Measurements from ENCODE around the gene IL1RAPL1. TPM values are rescaled to one million over a fixed set of nuclear protein-coding genes. Genes with fewer than 3 reads are reported as not detected.

Gene IL1RAPL1
- total and polyA plus RNA-seq, 2 donors (not counting 3 experiments of a cell fraction or from before 2014, with no cell fraction given): 0.79 to 1.3 TPM

DNA sequence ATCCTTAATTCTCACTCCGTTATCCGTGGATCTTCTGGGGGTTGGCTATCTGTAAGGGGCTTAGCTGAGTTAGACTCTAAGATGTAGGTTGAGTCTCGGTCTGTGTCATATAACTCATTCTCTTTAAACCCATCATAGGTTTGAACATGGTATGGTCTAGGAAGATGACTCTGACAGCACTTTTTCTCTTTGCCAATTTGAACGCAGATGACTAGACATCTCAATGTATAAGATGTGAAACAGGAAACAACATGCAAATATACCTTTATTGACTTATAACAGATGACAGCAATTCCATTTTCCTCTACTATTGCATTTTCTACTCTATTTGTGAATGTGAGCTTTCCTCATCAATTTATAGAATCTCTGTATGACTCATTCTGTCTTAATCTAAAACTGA is 993.3 kb downstream of the IL1RAPL1 start:
- no peak for DNase-seq (ENCODE audit: low read depth, low spot score)
- Histone ChIP-seq H3K9ac (replicated peaks; ENCODE audit: extremely low read depth, insufficient read depth, low read length) (no peak overlapping the region), H3K4me2 (ENCODE audit: insufficient read depth, low read length) (no peak overlapping the region), H3K4me3 (replicated peaks in 1 of 3; ENCODE audit: insufficient read depth in 1 of 3, low read depth in 1 of 3, low read length in 3 of 3) (no peak overlapping the region), H2AFZ (ENCODE audit: low read depth, low read length) (no peak overlapping the region), H4K20me1 (replicated peaks; ENCODE audit: control insufficient read depth, extremely low read depth, insufficient read depth, low read length) (no peaks in the 10 kb centered on the region), H3K27ac (ENCODE audit: insufficient read depth, low read depth, low read length) (no peak overlapping the region), H3K79me2 (ENCODE audit: control insufficient read depth, insufficient read depth, low read length) (no peaks in the 10 kb centered on the region), H3K36me3 (ENCODE audit: control insufficient read depth in 2 of 2, extremely low read depth in 1 of 2, insufficient read depth in 2 of 2, low read length in 2 of 2) (no peaks in the 10 kb centered on the region), H3K9me1 (replicated peaks; ENCODE audit: control insufficient read depth, extremely low read depth, insufficient read depth, low read length) (no peaks in the 10 kb centered on the region), H3K4me1 (ENCODE audit: control insufficient read depth, extremely low read depth, insufficient read depth, low read length) (no peaks in the 10 kb centered on the region), H3K9me3 (replicated peaks; ENCODE audit: control insufficient read depth, insufficient read depth, low read length) (no peaks in the 10 kb centered on the region), H3K27me3 (ENCODE audit: control insufficient read depth in 2 of 2, insufficient read depth in 2 of 2, low read length in 2 of 2) (no peaks in the 10 kb centered on the region)
- ChIA-PET CTCF (interaction anchor here (1.3 kb wide), 1 partner anchor 32 kb away, joined by 3 read pairs; no protein-coding TSS in a partner anchor), POLR2A (no interaction called here)
- intact Hi-C loops (cut with micrococcal nuclease): no loop called here
- no TSS peak for BruUV-seq (replicated peaks)
- dilution Hi-C loops (cut with MboI; ENCODE audit: extremely low pct_ligation_motif_present, low sequenced_read_pairs): no loop called here
- TF ChIP-seq FOS (IDR thresholded peaks at IDR 0.05; ENCODE audit: borderline replicate concordance, insufficient read depth, low read length): no peak
- no peak for TF ChIP-seq GATA2 (IDR thresholded peaks at IDR 0.05; ENCODE audit: insufficient read depth, insufficient read length, low read depth, low read length)
- no peak for TF ChIP-seq POLR2AphosphoS5 (IDR thresholded peaks at IDR 0.05; ENCODE audit: insufficient read depth, low read depth, low read length)
- TF ChIP-seq MYC (IDR thresholded peaks at IDR 0.05; ENCODE audit: low read depth, low read length): no peak
- TF ChIP-seq, protein P1, sequence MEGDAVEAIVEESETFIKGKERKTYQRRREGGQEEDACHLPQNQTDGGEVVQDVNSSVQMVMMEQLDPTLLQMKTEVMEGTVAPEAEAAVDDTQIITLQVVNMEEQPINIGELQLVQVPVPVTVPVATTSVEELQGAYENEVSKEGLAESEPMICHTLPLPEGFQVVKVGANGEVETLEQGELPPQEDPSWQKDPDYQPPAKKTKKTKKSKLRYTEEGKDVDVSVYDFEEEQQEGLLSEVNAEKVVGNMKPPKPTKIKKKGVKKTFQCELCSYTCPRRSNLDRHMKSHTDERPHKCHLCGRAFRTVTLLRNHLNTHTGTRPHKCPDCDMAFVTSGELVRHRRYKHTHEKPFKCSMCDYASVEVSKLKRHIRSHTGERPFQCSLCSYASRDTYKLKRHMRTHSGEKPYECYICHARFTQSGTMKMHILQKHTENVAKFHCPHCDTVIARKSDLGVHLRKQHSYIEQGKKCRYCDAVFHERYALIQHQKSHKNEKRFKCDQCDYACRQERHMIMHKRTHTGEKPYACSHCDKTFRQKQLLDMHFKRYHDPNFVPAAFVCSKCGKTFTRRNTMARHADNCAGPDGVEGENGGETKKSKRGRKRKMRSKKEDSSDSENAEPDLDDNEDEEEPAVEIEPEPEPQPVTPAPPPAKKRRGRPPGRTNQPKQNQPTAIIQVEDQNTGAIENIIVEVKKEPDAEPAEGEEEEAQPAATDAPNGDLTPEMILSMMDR (IDR thresholded peaks at IDR 0.05; ENCODE audit: extremely low read depth in 1 of 2, insufficient read depth in 1 of 2, low read depth in 1 of 2, low read length in 2 of 2): no peak
- no peak for TF ChIP-seq EZH2 (IDR thresholded peaks at IDR 0.05; ENCODE audit: borderline replicate concordance, low read depth, low read length, severe bottlenecking)
- no peak for TF ChIP-seq JUN (IDR thresholded peaks at IDR 0.05; ENCODE audit: borderline replicate concordance, insufficient read depth, insufficient read length, low read depth)
- TF ChIP-seq POLR2A (IDR thresholded peaks at IDR 0.05; ENCODE audit: low read depth, low read length): no peak
- TF ChIP-seq, protein P2, sequence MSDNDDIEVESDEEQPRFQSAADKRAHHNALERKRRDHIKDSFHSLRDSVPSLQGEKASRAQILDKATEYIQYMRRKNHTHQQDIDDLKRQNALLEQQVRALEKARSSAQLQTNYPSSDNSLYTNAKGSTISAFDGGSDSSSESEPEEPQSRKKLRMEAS (IDR thresholded peaks at IDR 0.05; ENCODE audit: insufficient read depth, insufficient read length): no peak
- FAIRE-seq: no peak

Measured in endothelial cell of umbilical vein (primary cell).